WTC11 (cell line): ENCODE data around the gene HOXD10. TPM values are rescaled to one million over a fixed set of nuclear protein-coding genes. Genes with fewer than 3 reads are reported as not detected.

Experiments used
- ATAC-seq: fragments of 200-7000 bp; cut with Tn5 transposase; 2 replicates; pipeline ENCODE4 v1.10.0; 2021; ENCODE audit warnings: mild to moderate bottlenecking, moderate library complexity
- CTCF ChIA-PET: fragments of 300-600 bp; sonication (Branson Sonifier 250); formaldehyde crosslinking; loops from one replicate; lab custom pipeline; 2021; ENCODE audit warnings: antibody characterized with exemption; lab: Charles Lee
- POLR2A ChIA-PET: fragments of 350-600 bp; sonication (Branson Sonifier 250); formaldehyde crosslinking; loops from one replicate; lab custom pipeline; 2021; ENCODE audit warnings: antibody characterized with exemption; lab: Charles Lee
- DNase-seq: peaks from one replicate; pipeline ENCODE4 v3.0.0; 2021; ENCODE audit warnings: low spot score
- H3K27ac Mint-ChIP-seq: 2 replicates; pipeline ENCODE4 v1.8.0; 2021; ENCODE audit warnings: mixed read lengths
- H3K27me3 Mint-ChIP-seq: 2 replicates; pipeline ENCODE4 v1.8.0; 2021; ENCODE audit warnings: low read depth, mild to moderate bottlenecking, moderate library complexity, mixed read lengths
- H3K36me3 Mint-ChIP-seq: 2 replicates; pipeline ENCODE4 v1.8.0; 2021; ENCODE audit warnings: mixed read lengths
- H3K4me1 Mint-ChIP-seq: 2 replicates; pipeline ENCODE4 v1.8.0; 2022; ENCODE audit warnings: mixed read lengths
- H3K4me3 Mint-ChIP-seq: 2 replicates; pipeline ENCODE4 v1.8.0; 2021; ENCODE audit warnings: mild to moderate bottlenecking, moderate library complexity, mixed read lengths
- H3K9me3 Mint-ChIP-seq: 2 replicates; pipeline ENCODE4 v1.8.0; 2021; ENCODE audit warnings: mixed read lengths
- CBFB ChIP-seq: sonication (generic); formaldehyde crosslinking; IDR thresholded peaks from 2 replicates; pipeline ENCODE4 v1.8.1; 2022; ENCODE audit warnings: mild to moderate bottlenecking, low read depth, missing genetic modification reagents
- CREB1 ChIP-seq: sonication (generic); formaldehyde crosslinking; IDR thresholded peaks from 2 replicates; pipeline ENCODE4 v1.8.0; 2023; ENCODE audit warnings: mild to moderate bottlenecking, missing genetic modification reagents
- E2F1 ChIP-seq: sonication (generic); formaldehyde crosslinking; IDR thresholded peaks from 2 replicates; pipeline ENCODE4 v1.8.0; 2022; ENCODE audit warnings: mild to moderate bottlenecking, missing genetic modification reagents
- ESRRA ChIP-seq: sonication (generic); formaldehyde crosslinking; IDR thresholded peaks from 2 replicates; pipeline ENCODE4 v1.8.1; 2022; ENCODE audit warnings: mild to moderate bottlenecking, missing genetic modification reagents, borderline replicate concordance
- FOXJ3 ChIP-seq: sonication (generic); formaldehyde crosslinking; IDR thresholded peaks from 2 replicates; pipeline ENCODE4 v1.9.0; 2021; ENCODE audit warnings: missing genetic modification reagents, mild to moderate bottlenecking, borderline replicate concordance
- IRF1 ChIP-seq: sonication (generic); formaldehyde crosslinking; IDR thresholded peaks from 2 replicates; pipeline ENCODE4 v1.8.0; 2023; ENCODE audit warnings: missing genetic modification reagents
- JUN ChIP-seq: sonication (generic); formaldehyde crosslinking; IDR thresholded peaks from 2 replicates; pipeline ENCODE4 v1.8.0; 2023; ENCODE audit warnings: mild to moderate bottlenecking, missing genetic modification reagents
- PREB ChIP-seq: sonication (generic); formaldehyde crosslinking; IDR thresholded peaks from 2 replicates; pipeline ENCODE4 v1.8.1; 2022; ENCODE audit warnings: mild to moderate bottlenecking, missing genetic modification reagents, moderate library complexity, borderline replicate concordance
- TP53 ChIP-seq: sonication (generic); formaldehyde crosslinking; IDR thresholded peaks from 2 replicates; pipeline ENCODE4 v1.8.1; 2023; ENCODE audit warnings: mild to moderate bottlenecking, missing genetic modification reagents
- ZMAT4 ChIP-seq: fragments of 250-450 bp; sonication (Bioruptor Pico); IDR thresholded peaks from 2 replicates; pipeline ENCODE4 v1.9.0; 2021; ENCODE audit warnings: mild to moderate bottlenecking
- ZNF396 ChIP-seq: fragments of 250-450 bp; sonication (Bioruptor Pico); IDR thresholded peaks from 2 replicates; pipeline ENCODE4 v1.8.0; 2021; ENCODE audit warnings: mild to moderate bottlenecking, moderate library complexity, borderline replicate concordance
- ZNF532 ChIP-seq: fragments of 250-450 bp; sonication (Bioruptor Pico); IDR thresholded peaks from 2 replicates; pipeline ENCODE4 v1.9.0; 2021; ENCODE audit warnings: mild to moderate bottlenecking, borderline replicate concordance
- ZSCAN18 ChIP-seq: fragments of 250-450 bp; sonication (Bioruptor Pico); IDR thresholded peaks from 2 replicates; pipeline ENCODE4 v2.1.2; 2022; ENCODE audit warnings: mild to moderate bottlenecking, moderate library complexity
- total RNA-seq: library from RNA; stranded (reverse); gene quantifications from 3 replicates; pipeline ENCODE4 v1.2.3, GENCODE V29; 2021

The HOXD10 gene
- total RNA-seq, 1 experiment from 2014 or later, result not detected

GRCh38 chr2:176109192-176109901 lies 7.2 kb upstream of the HOXD10 start:
- Mint-ChIP-seq H3K36me3 (0 out of 2 replicates have a peak, but pooled peaks cover 4% of the 10 kb centered on the region), H3K9me3 (no peaks in the 10 kb centered on the region), H3K4me1 (peaks cover 42% of the 10 kb centered on the region), H3K4me3 (no peak overlapping the region), H3K27ac (no peak overlapping the region), H3K27me3 (peaks cover 98% of the 10 kb centered on the region)
- ChIA-PET POLR2A (no interaction called here), CTCF (no interaction called here)
- ATAC-seq (no peak), DNase-seq (no peak)
- no peak for TF ChIP-seq PREB (CRISPR knock-in tag)
- TF ChIP-seq ZSCAN18, result no peak
- TF ChIP-seq ZMAT4 (CRISPR knock-in tag), result no peak
- TF ChIP-seq ZNF396 (CRISPR knock-in tag), result no peak

GRCh38 chr2:176109946-176110345 lies 6.6 kb upstream of the HOXD10 start:
- DNase-seq (no peak), ATAC-seq (no peak)
- no peak overlapping the region for H3K4me3 Mint-ChIP-seq
- H3K27ac Mint-ChIP-seq, result no peak overlapping the region
- CTCF ChIA-PET, result interaction anchor here (2.2 kb wide), 1 partner anchor 11 kb away, joined by 15 read pairs; the partner anchor contains the start of gene HOXD9
- TF ChIP-seq JUN (CRISPR knock-in tag), result no peak
- no peak for TF ChIP-seq E2F1 (CRISPR knock-in tag)
- no peak for TF ChIP-seq IRF1 (CRISPR knock-in tag)
- TF ChIP-seq FOXJ3 (CRISPR knock-in tag), result no peak
- no peak for TF ChIP-seq CBFB (CRISPR knock-in tag)
- no peak for TF ChIP-seq CREB1 (CRISPR knock-in tag)
- TF ChIP-seq TP53 (CRISPR knock-in tag), result no peak
- no peak for TF ChIP-seq ZNF396 (CRISPR knock-in tag)
- TF ChIP-seq ZNF532 (CRISPR knock-in tag), result no peak
- no peak for TF ChIP-seq ESRRA (CRISPR knock-in tag)
- no peaks in the 10 kb centered on the region for H3K9me3 Mint-ChIP-seq
- peaks cover 39% of the 10 kb centered on the region for H3K4me1 Mint-ChIP-seq
- POLR2A ChIA-PET, result no interaction called here
- H3K36me3 Mint-ChIP-seq, result 0 out of 2 replicates have a peak, but pooled peaks cover 4% of the 10 kb centered on the region
- peaks cover 98% of the 10 kb centered on the region for H3K27me3 Mint-ChIP-seq
